Thyroid gland (tissue), 4 donors: Measurements from ENCODE around the gene KPNA5.
A peak's percentile ranks its signal among the peaks of the same experiment; 100 is the strongest.

Experiments
- POLR2A ChIP-seq, 2 donors: fragments of 450-650 bp; IDR thresholded peaks; one replicate each; pipeline ENCODE4 v1.6.1; 2017; ENCODE audit warnings: antibody characterized with exemption in 2 of 2, mild to moderate bottlenecking in 2 of 2, moderate library complexity in 1 of 2
- TF ChIP-seq, protein P1 (sequence below), 6 experiments: fragments of 200-600 bp in 3 of 6; fragments of 450-650 bp in 3 of 6; sonication (generic) in 3 of 6; IDR thresholded peaks; one replicate each; pipeline ENCODE4 v1.5.1; 2016 to 2019; ENCODE audit warnings: antibody characterized with exemption in 6 of 6, mild to moderate bottlenecking in 2 of 6, inconsistent platforms in 1 of 6, moderate library complexity in 1 of 6

DNA sequence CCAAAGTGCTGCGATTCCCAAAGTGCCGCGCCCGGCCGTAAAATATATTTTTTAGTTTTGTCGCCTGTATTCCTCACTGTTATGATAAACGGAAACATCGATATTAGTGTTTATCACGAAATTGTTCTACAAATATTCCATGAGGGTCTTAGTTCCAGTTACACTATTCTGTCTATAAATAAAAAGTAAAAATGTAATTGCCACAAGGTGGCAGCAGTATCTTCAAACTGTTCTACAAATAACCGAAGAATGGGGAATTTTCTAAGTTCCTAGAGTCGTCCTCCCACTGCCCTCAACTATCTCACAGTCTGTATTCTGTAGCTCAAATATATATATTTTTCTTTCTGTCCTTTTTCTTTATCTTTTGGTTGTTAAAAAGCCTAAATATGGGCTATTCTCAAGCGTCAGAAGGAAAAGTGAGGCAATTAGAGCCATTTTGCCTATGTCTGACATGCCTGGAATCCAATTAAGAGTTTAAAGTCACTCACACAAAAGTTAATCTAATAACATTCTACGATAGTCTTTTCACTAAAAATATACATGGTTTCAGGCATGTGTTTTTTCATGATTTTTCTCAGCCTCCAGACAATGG is 98.7 kb downstream of the KPNA5 start:
- TF ChIP-seq, protein P1, sequence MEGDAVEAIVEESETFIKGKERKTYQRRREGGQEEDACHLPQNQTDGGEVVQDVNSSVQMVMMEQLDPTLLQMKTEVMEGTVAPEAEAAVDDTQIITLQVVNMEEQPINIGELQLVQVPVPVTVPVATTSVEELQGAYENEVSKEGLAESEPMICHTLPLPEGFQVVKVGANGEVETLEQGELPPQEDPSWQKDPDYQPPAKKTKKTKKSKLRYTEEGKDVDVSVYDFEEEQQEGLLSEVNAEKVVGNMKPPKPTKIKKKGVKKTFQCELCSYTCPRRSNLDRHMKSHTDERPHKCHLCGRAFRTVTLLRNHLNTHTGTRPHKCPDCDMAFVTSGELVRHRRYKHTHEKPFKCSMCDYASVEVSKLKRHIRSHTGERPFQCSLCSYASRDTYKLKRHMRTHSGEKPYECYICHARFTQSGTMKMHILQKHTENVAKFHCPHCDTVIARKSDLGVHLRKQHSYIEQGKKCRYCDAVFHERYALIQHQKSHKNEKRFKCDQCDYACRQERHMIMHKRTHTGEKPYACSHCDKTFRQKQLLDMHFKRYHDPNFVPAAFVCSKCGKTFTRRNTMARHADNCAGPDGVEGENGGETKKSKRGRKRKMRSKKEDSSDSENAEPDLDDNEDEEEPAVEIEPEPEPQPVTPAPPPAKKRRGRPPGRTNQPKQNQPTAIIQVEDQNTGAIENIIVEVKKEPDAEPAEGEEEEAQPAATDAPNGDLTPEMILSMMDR (IDR thresholded peaks at IDR 0.05), result peak in 3 of 6 experiments; percentile 27 to 47 (median 37)
- TF ChIP-seq POLR2A (IDR thresholded peaks at IDR 0.05), result no peak
